K562 (cell line): ENCODE results near the gene GNAI2. TPM values are rescaled to one million over a fixed set of nuclear protein-coding genes. Genes with fewer than 3 reads are reported as not detected.

Source experiments
- ATAC-seq: fragments of 200-7000 bp; cut with Tn5 transposase; 3 replicates; pipeline ENCODE4 v1.9.1; 2020; ENCODE audit warnings: moderate library complexity
- BruUV-seq: library from RNA; stranded (reverse); fragments of 400-500 nt; replicated peaks from 2 replicates; lab custom pipeline; 2021; lab: Mats Ljungman, UMichigan
- CTCF ChIA-PET: fragments of 300-600 bp; formaldehyde crosslinking; extraction: SDS; loops from one replicate; lab custom pipeline; 2021; ENCODE audit warnings: low intra/inter-chr PET ratio; lab: Yijun Ruan, JAX
- POLR2A ChIA-PET: fragments of 300-600, 350-650 bp; sonication (Branson Sonifier 250); formaldehyde crosslinking; extraction: SDS; loops from one replicate; lab custom pipeline; 2021; ENCODE audit warnings: antibody characterized with exemption, inconsistent platforms; lab: Yijun Ruan, JAX
- DNase-seq, 4 experiments: peaks; one replicate each; pipeline versions ENCODE4 v3.0.0 to v3.0.0-alpha.2; 2011 to 2018; ENCODE audit warnings: low spot score in 3 of 4, mixed read lengths in 3 of 4; ENCODE audit errors: extremely low read depth in 1 of 4
- FAIRE-seq: peaks from 2 replicates; lab custom pipeline; 2011; peaks lifted over from hg19 to GRCh38; lab: Jason Lieb, UNC
- H2AFZ ChIP-seq: 2 replicates; pipeline ENCODE4 v1.6.0; 2011; ENCODE audit warnings: low read depth, low read length, control low read depth, inconsistent platforms
- H3K27ac ChIP-seq: fragments of 200-600 bp; 3 replicates; pipeline ENCODE4 v1.8.0; 2011; ENCODE audit warnings: low read depth, mild to moderate bottlenecking, control low read depth, inconsistent platforms, low read length, moderate library complexity, mixed read lengths; ENCODE audit errors: extremely low read depth
- H3K27me3 ChIP-seq, 2 experiments: fragments of 300-600 bp in 1 of 2; 2 replicates in 1 of 2; 3 replicates in 1 of 2; pipeline versions ENCODE4 v1.6.0 to v1.8.0; 2011; ENCODE audit warnings: inconsistent platforms in 2 of 2, low read length in 2 of 2, mild to moderate bottlenecking in 1 of 2, mixed read lengths in 1 of 2, moderate library complexity in 1 of 2; ENCODE audit not compliant: control insufficient read depth in 2 of 2, insufficient read depth in 2 of 2
- H3K36me3 ChIP-seq: fragments of 300-600 bp; 3 replicates; pipeline ENCODE4 v1.8.0; 2011; ENCODE audit warnings: mild to moderate bottlenecking, low read length, inconsistent platforms; ENCODE audit not compliant: control insufficient read depth, insufficient read depth
- H3K4me1 ChIP-seq, 2 experiments: fragments of 200-600 bp in 1 of 2; replicated peaks in 1 of 2; 2 replicates in 1 of 2; 3 replicates in 1 of 2; pipeline versions ENCODE4 v1.5.1 to v1.8.0; 2011; ENCODE audit warnings: inconsistent platforms in 2 of 2, low read length in 2 of 2, mild to moderate bottlenecking in 1 of 2, mixed read lengths in 1 of 2, moderate library complexity in 1 of 2; ENCODE audit not compliant: control insufficient read depth in 2 of 2, insufficient read depth in 2 of 2
- H3K4me2 ChIP-seq: 2 replicates; pipeline ENCODE4 v1.6.1; 2011; ENCODE audit warnings: low read length, control low read depth, inconsistent platforms, mixed read lengths; ENCODE audit not compliant: insufficient read depth
- H3K4me3 ChIP-seq: fragments of 200-600 bp; sonication (generic), shearing (Covaris generic); 2 replicates; pipeline ENCODE4 v1.5.1; 2016; ENCODE audit warnings: control low read depth, inconsistent platforms
- H3K79me2 ChIP-seq: fragments of 200-600 bp; 3 replicates; pipeline ENCODE4 v1.8.0; 2011; ENCODE audit warnings: low read length, inconsistent platforms; ENCODE audit not compliant: control insufficient read depth, insufficient read depth
- H3K9ac ChIP-seq, 2 experiments: 2 replicates each; pipeline versions ENCODE4 v1.6.0 to v1.6.1; 2011; ENCODE audit warnings: low read depth in 2 of 2, low read length in 2 of 2, control low read depth in 1 of 2, inconsistent platforms in 1 of 2, mild to moderate bottlenecking in 1 of 2, mixed read lengths in 1 of 2; ENCODE audit not compliant: insufficient read depth in 1 of 2
- H3K9me1 ChIP-seq: one replicate; pipeline ENCODE4 v1.6.0; 2011; ENCODE audit warnings: inconsistent platforms, mild to moderate bottlenecking, low read length, moderate library complexity; ENCODE audit not compliant: control insufficient read depth, insufficient read depth
- H3K9me3 ChIP-seq: replicated peaks from 2 replicates; pipeline ENCODE4 v1.5.1; 2011; ENCODE audit warnings: low read depth, low read length, inconsistent platforms; ENCODE audit not compliant: control insufficient read depth, insufficient read depth
- H4K20me1 ChIP-seq: replicated peaks from 2 replicates; pipeline ENCODE4 v1.6.1; 2011; ENCODE audit warnings: low read length, inconsistent platforms, mixed read lengths; ENCODE audit not compliant: control insufficient read depth, insufficient read depth
- JUNB ChIP-seq: fragments of 450-650 bp; formaldehyde crosslinking; conservative IDR thresholded peaks from 2 replicates; pipeline ENCODE4 v1.4.0; 2020; ENCODE audit warnings: mild to moderate bottlenecking
- MCM3 ChIP-seq: fragments of 450-650 bp; IDR thresholded peaks from 2 replicates; pipeline ENCODE4 v1.6.1; 2016
- POLR2H ChIP-seq: IDR thresholded peaks from 2 replicates; pipeline ENCODE4 v1.6.1; 2016; ENCODE audit warnings: missing genetic modification characterization, low read depth, mild to moderate bottlenecking, control low read depth, missing compliant biosample characterization, moderate library complexity
- PTBP1 ChIP-seq: fragments of 200-400 bp; formaldehyde crosslinking; IDR thresholded peaks from 2 replicates; pipeline ENCODE4 v1.6.1; 2017; ENCODE audit warnings: low read depth, low read length
- RBM22 ChIP-seq: fragments of 200-400 bp; formaldehyde crosslinking; IDR thresholded peaks from 2 replicates; pipeline ENCODE4 v1.6.1; 2018; ENCODE audit warnings: low read length, low read depth; ENCODE audit not compliant: poor library complexity, severe bottlenecking
- RNF2 ChIP-seq: sonication (generic); IDR thresholded peaks from 2 replicates; pipeline ENCODE4 v1.6.1; 2016
- U2AF1 ChIP-seq: fragments of 200-400 bp; formaldehyde crosslinking; optimal IDR thresholded peaks from 2 replicates; pipeline ENCODE3; 2017; ENCODE audit warnings: mild to moderate bottlenecking, low read depth, low read length, moderate library complexity
- XRCC3 ChIP-seq: fragments of 450-650 bp; IDR thresholded peaks from 2 replicates; pipeline ENCODE4 v1.6.1; 2017; ENCODE audit warnings: mild to moderate bottlenecking, moderate library complexity
- XRCC4 ChIP-seq: IDR thresholded peaks from one replicate; pipeline ENCODE4 v1.6.1; 2011; ENCODE audit not compliant: insufficient read depth, insufficient read length; ENCODE audit errors: extremely low read depth
- ZNF431 ChIP-seq: sonication (generic); formaldehyde crosslinking; IDR thresholded peaks from 2 replicates; pipeline ENCODE4 v1.8.0; 2022; ENCODE audit warnings: mild to moderate bottlenecking, missing genetic modification reagents
- ZNF507 ChIP-seq: conservative IDR thresholded peaks from 2 replicates; pipeline ENCODE4 v1.6.1; 2017; ENCODE audit warnings: missing genetic modification characterization, missing compliant biosample characterization
- ZNF79 ChIP-seq: fragments of 250-450 bp; sonication (Bioruptor Pico); IDR thresholded peaks from 2 replicates; pipeline ENCODE4 v1.4.0; 2020; ENCODE audit warnings: low read depth, mild to moderate bottlenecking, moderate library complexity
- WGBS: fragments of 100-300 bp; shearing (Covaris generic); methylation state at CpG from one replicate; pipeline ENCODE4 v1.1.6; 2016; ENCODE audit warnings: low coverage, mixed read lengths; ENCODE audit not compliant: insufficient coverage; ENCODE audit errors: missing lambda C conversion rate; 5-methylcytosine and 5-hydroxymethylcytosine counted together
- in situ Hi-C: fragments of 300-500 bp; cut with MboI; formaldehyde crosslinking; loops from 4 replicates; pipeline ENCODE4 v1.15.0; 2018; ENCODE audit warnings: inconsistent platforms, mixed read lengths
- intact Hi-C: fragments of 100-400 bp; cut with micrococcal nuclease; formaldehyde crosslinking; loops from 2 replicates; pipeline ENCODE4 v1.14.2; 2022
- polyA plus RNA-seq, 8 experiments: library from polyadenylated mRNA; depleted of rRNA in 4 of 8; stranded (reverse) in 5 of 8; unstranded in 3 of 8; fragments of >200 nt; fragmentation: Nextera tagmentation in 2 of 8; fragmentation: Illumina TruSeq in 1 of 8; extraction: Ambion mirVana in 2 of 8; extraction: Trizol in 1 of 8; gene quantifications; 2 replicates each; pipeline versions ENCODE4 v1.2.1 to v1.2.3, GENCODE V29; 2011 to 2014; ENCODE audit warnings: inconsistent platforms in 1 of 8, missing spikeins in 1 of 8
- total RNA-seq, 7 experiments: library from RNA; depleted of rRNA in 6 of 7; stranded (reverse); fragments of >200 nt in 6 of 7; fragmentation: Illumina TruSeq in 2 of 7; extraction: Trizol in 2 of 7; gene quantifications; 2 replicates each; pipeline versions ENCODE4 v1.2.1 to v1.2.3, GENCODE V29; 2011 to 2021; ENCODE audit warnings: low replicate concordance in 1 of 7
- TF ChIP-seq, protein P1 (sequence below): fragments of 250-450 bp; sonication (Bioruptor Pico); IDR thresholded peaks from 2 replicates; pipeline ENCODE4 v1.4.0; 2020; ENCODE audit warnings: mild to moderate bottlenecking, moderate library complexity, borderline replicate concordance
- TF ChIP-seq, protein P2 (sequence below): fragments of 250-450 bp; sonication (Bioruptor Pico); IDR thresholded peaks from 2 replicates; pipeline ENCODE4 v1.5.1; 2021; ENCODE audit warnings: mild to moderate bottlenecking
- TF ChIP-seq, protein P3 (sequence below), 2 experiments: fragments of 250-450 bp in 1 of 2; fragments of 450-650 bp in 1 of 2; sonication (Bioruptor Pico) in 1 of 2; IDR thresholded peaks; 2 replicates each; pipeline versions ENCODE4 v1.6.1 to v1.8.0; 2016 to 2021; ENCODE audit warnings: mild to moderate bottlenecking in 2 of 2, moderate library complexity in 2 of 2, missing compliant biosample characterization in 1 of 2, missing genetic modification characterization in 1 of 2

GNAI2 gene
- total and polyA plus RNA-seq, 9 of the 15 experiments (the other 6 are each of a cell fraction or from before 2014, with no cell fraction given): 1.1 to 72.2 (median 42.7) TPM

DNA sequence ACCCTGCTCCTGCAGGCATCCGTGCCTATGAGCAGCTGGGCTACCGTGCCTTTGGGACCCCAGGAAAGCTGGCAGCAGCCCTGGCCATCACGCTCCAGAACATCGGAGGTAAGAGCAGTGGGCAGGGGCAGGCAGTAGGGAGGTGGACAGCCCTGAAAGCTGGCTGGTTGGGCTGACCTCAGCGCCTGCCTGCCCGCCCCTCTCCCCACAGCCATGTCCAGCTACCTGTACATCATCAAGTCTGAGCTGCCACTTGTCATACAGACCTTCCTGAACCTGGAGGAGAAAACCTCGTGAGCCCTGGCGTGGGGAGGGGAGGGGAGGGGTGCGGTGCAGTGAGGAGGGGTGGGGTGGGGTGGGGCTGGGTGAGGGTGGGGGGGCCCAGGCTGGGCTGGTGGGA lies 20.5 kb upstream of the GNAI2 start (continued):
- TF ChIP-seq ZNF431 (CRISPR knock-in tag): no peak
- TF ChIP-seq ZNF79: no peak
- TF ChIP-seq U2AF1: no peak
- TF ChIP-seq, protein P1, sequence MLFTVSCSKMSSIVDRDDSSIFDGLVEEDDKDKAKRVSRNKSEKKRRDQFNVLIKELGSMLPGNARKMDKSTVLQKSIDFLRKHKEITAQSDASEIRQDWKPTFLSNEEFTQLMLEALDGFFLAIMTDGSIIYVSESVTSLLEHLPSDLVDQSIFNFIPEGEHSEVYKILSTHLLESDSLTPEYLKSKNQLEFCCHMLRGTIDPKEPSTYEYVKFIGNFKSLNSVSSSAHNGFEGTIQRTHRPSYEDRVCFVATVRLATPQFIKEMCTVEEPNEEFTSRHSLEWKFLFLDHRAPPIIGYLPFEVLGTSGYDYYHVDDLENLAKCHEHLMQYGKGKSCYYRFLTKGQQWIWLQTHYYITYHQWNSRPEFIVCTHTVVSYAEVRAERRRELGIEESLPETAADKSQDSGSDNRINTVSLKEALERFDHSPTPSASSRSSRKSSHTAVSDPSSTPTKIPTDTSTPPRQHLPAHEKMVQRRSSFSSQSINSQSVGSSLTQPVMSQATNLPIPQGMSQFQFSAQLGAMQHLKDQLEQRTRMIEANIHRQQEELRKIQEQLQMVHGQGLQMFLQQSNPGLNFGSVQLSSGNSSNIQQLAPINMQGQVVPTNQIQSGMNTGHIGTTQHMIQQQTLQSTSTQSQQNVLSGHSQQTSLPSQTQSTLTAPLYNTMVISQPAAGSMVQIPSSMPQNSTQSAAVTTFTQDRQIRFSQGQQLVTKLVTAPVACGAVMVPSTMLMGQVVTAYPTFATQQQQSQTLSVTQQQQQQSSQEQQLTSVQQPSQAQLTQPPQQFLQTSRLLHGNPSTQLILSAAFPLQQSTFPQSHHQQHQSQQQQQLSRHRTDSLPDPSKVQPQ (CRISPR knock-in tag): no peak
- TF ChIP-seq RNF2: no peak
- TF ChIP-seq RBM22: no peak
- TF ChIP-seq MCM3: no peak
- no peak for TF ChIP-seq ZNF507
- no peak for TF ChIP-seq JUNB (CRISPR knock-in tag)

DNA sequence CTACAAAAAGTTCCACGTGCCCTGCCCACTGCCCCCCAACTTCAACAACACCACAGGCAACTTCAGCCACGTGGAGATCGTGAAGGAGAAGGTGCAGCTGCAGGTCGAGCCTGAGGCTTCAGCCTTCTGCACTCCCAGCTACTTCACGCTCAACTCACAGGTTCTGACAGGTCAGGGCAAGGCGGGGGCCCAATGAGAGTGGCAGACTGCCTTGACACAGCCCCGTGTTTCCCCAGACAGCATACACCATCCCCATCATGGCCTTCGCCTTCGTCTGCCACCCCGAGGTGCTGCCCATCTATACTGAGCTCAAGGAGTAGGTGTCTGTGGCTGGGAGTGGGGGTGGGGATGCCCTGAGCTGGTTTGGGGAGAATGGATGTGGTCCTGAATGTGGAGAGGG lies 18.3 kb upstream of the GNAI2 start:
- Histone ChIP-seq H3K79me2 (no peaks in the 10 kb centered on the region), H3K27me3 (peaks cover 3 to 37% of the 10 kb centered on the region in 2 experiments; a peak in 3 of 5 replicates), H3K36me3 (no peaks in the 10 kb centered on the region), H3K4me1 (peaks cover 0 to 5% of the 10 kb centered on the region in 2 experiments; a peak in 2 of 5 replicates), H3K27ac (no peak overlapping the region), H2AFZ (no peak overlapping the region), H3K4me3 (no peak overlapping the region), H3K9ac (no peak overlapping the region; a peak in 1 of 4 replicates), H4K20me1 (no peaks in the 10 kb centered on the region), H3K9me1 (no peaks in the 10 kb centered on the region), H3K9me3 (no peaks in the 10 kb centered on the region), H3K4me2 (no peak overlapping the region)
- DNase-seq (no peak), ATAC-seq (no peak), FAIRE-seq (no peak)
- intact Hi-C loops: no loop called here
- 1% methylated on average over 10 of the region's 10 CpGs for WGBS
- ChIA-PET CTCF (no interaction called here), POLR2A (interaction anchor here (1.1 kb wide), 1 partner anchor 14 kb away, joined by 4 read pairs; no protein-coding TSS in a partner anchor)
- in situ Hi-C loops: no loop called here
- no TSS peak for BruUV-seq
- TF ChIP-seq POLR2H (tag) (no peak), XRCC3 (no peak), XRCC4 (no peak), PTBP1 (no peak)
- TF ChIP-seq, protein P2, sequence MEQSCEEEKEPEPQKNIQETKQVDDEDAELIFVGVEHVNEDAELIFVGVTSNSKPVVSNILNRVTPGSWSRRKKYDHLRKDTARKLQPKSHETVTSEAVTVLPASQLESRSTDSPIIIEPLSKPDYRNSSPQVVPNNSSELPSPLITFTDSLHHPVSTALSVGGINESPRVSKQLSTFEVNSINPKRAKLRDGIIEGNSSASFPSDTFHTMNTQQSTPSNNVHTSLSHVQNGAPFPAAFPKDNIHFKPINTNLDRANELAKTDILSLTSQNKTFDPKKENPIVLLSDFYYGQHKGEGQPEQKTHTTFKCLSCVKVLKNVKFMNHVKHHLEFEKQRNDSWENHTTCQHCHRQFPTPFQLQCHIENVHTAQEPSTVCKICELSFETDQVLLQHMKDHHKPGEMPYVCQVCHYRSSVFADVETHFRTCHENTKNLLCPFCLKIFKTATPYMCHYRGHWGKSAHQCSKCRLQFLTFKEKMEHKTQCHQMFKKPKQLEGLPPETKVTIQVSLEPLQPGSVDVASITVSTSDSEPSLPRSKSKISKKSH (CRISPR knock-in tag): no peak
- TF ChIP-seq, protein P1 (CRISPR knock-in tag): no peak
- TF ChIP-seq, protein P3, sequence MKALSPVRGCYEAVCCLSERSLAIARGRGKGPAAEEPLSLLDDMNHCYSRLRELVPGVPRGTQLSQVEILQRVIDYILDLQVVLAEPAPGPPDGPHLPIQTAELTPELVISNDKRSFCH (CRISPR knock-in tag; IDR thresholded peaks at IDR 0.05): no peak
- TF ChIP-seq, protein P3 (tag; IDR thresholded peaks at IDR 0.05): no peak
